Mesenchymal stem cell (in vitro differentiated cells and primary cell): ENCODE results near the gene TECR.

Experiments
- DNase-seq: peaks from one replicate; pipeline ENCODE4 v3.0.0-alpha.2; 2013
- H2AFZ ChIP-seq: one replicate; pipeline ENCODE4 v1.6.1; 2013; ENCODE audit warnings: low read depth, mild to moderate bottlenecking, control low read depth, inconsistent platforms, low read length, moderate library complexity
- H2AK5ac ChIP-seq: 2 replicates; pipeline ENCODE4 v1.6.1; 2013; ENCODE audit warnings: low read length, moderate library complexity, mild to moderate bottlenecking, inconsistent platforms; ENCODE audit not compliant: severe bottlenecking
- H2BK120ac ChIP-seq: one replicate; pipeline ENCODE4 v1.6.1; 2013; ENCODE audit warnings: low read depth, mild to moderate bottlenecking, inconsistent platforms, low read length, moderate library complexity
- H2BK12ac ChIP-seq, 2 experiments: one replicate each; pipeline ENCODE4 v1.6.1; 2013; ENCODE audit warnings: inconsistent platforms in 2 of 2, low read length in 2 of 2, mild to moderate bottlenecking in 2 of 2, moderate library complexity in 2 of 2, control low read depth in 1 of 2
- H2BK15ac ChIP-seq: one replicate; pipeline ENCODE4 v1.6.1; 2013; ENCODE audit warnings: mild to moderate bottlenecking, low read depth, inconsistent platforms; ENCODE audit not compliant: poor library complexity, severe bottlenecking
- H2BK5ac ChIP-seq: 2 replicates; pipeline ENCODE4 v1.6.1; 2013; ENCODE audit warnings: low read depth, mild to moderate bottlenecking, low read length, control low read depth, inconsistent platforms; ENCODE audit not compliant: poor library complexity, severe bottlenecking
- H3K14ac ChIP-seq, 2 experiments: one replicate each; pipeline ENCODE4 v1.6.1; 2013; ENCODE audit warnings: inconsistent platforms in 2 of 2, low read length in 2 of 2, control low read depth in 1 of 2, mild to moderate bottlenecking in 1 of 2, moderate library complexity in 1 of 2
- H3K18ac ChIP-seq, 2 experiments: one replicate each; pipeline ENCODE4 v1.6.1; 2013; ENCODE audit warnings: inconsistent platforms in 2 of 2, low read length in 2 of 2, control low read depth in 1 of 2, low read depth in 1 of 2, mild to moderate bottlenecking in 1 of 2
- H3K23ac ChIP-seq, 2 experiments: one replicate each; pipeline ENCODE4 v1.6.1; 2013; ENCODE audit warnings: inconsistent platforms in 2 of 2, low read length in 2 of 2, mild to moderate bottlenecking in 2 of 2, moderate library complexity in 2 of 2, control low read depth in 1 of 2
- H3K27ac ChIP-seq: 2 replicates; pipeline ENCODE4 v1.5.1; 2013; ENCODE audit warnings: mild to moderate bottlenecking, moderate library complexity, low read length, control low read depth, inconsistent platforms; ENCODE audit not compliant: poor library complexity, severe bottlenecking
- H3K27me3 ChIP-seq, 2 experiments: 2 replicates each; pipeline versions ENCODE4 v1.6.1 to v1.7.0; 2013; ENCODE audit warnings: low read length in 2 of 2, mild to moderate bottlenecking in 2 of 2, moderate library complexity in 2 of 2, control low read depth in 1 of 2, inconsistent platforms in 1 of 2; ENCODE audit not compliant: control insufficient read depth in 1 of 2, insufficient read depth in 1 of 2
- H3K36me3 ChIP-seq, 2 experiments: 2 replicates each; pipeline versions ENCODE4 v1.6.1 to v1.7.0; 2013; ENCODE audit warnings: low read length in 2 of 2, control low read depth in 1 of 2, inconsistent platforms in 1 of 2, low read depth in 1 of 2, mild to moderate bottlenecking in 1 of 2; ENCODE audit not compliant: insufficient read depth in 2 of 2, control insufficient read depth in 1 of 2
- H3K4ac ChIP-seq, 2 experiments: one replicate each; pipeline ENCODE4 v1.6.1; 2013; ENCODE audit warnings: inconsistent platforms in 2 of 2, low read length in 2 of 2, mild to moderate bottlenecking in 2 of 2, moderate library complexity in 2 of 2, control low read depth in 1 of 2, low read depth in 1 of 2
- H3K4me1 ChIP-seq: 2 replicates; pipeline ENCODE4 v1.6.1; 2013; ENCODE audit warnings: low read depth, low read length, control low read depth; ENCODE audit not compliant: control insufficient read depth, insufficient read depth
- H3K4me2 ChIP-seq: 2 replicates; pipeline ENCODE4 v1.6.1; 2013; ENCODE audit warnings: low read length, mild to moderate bottlenecking, inconsistent platforms; ENCODE audit not compliant: poor library complexity, severe bottlenecking
- H3K4me3 ChIP-seq, 2 experiments: 2 replicates each; pipeline versions ENCODE4 v1.5.1 to v1.7.0; 2013; ENCODE audit warnings: low read length in 2 of 2, mild to moderate bottlenecking in 2 of 2, control low read depth in 1 of 2, low read depth in 1 of 2; ENCODE audit not compliant: insufficient read depth in 1 of 2
- H3K79me1 ChIP-seq: replicated peaks from 2 replicates; pipeline ENCODE4 v1.6.1; 2013; ENCODE audit warnings: mild to moderate bottlenecking, control low read depth, low read length, inconsistent platforms; ENCODE audit not compliant: poor library complexity, severe bottlenecking
- H3K9ac ChIP-seq: 2 replicates; pipeline ENCODE4 v1.7.0; 2013; ENCODE audit warnings: mild to moderate bottlenecking, low read length, moderate library complexity
- H3K9me3 ChIP-seq: 2 replicates; pipeline ENCODE4 v1.7.0; 2013; ENCODE audit warnings: mild to moderate bottlenecking, low read length; ENCODE audit not compliant: control insufficient read depth
- H4K8ac ChIP-seq: one replicate; pipeline ENCODE4 v1.6.1; 2013; ENCODE audit warnings: inconsistent platforms, mild to moderate bottlenecking, low read length, moderate library complexity
- H4K91ac ChIP-seq: one replicate; pipeline ENCODE4 v1.6.1; 2013; ENCODE audit warnings: mild to moderate bottlenecking, low read length, inconsistent platforms
- WGBS: methylation state at CpG from one replicate; pipeline ENCODE4 v1.1.7; 2013; ENCODE audit warnings: mixed read lengths; 5-methylcytosine and 5-hydroxymethylcytosine counted together

TECR gene

GRCh38 chr19:14494910-14495671 is 34.3 kb upstream of the TECR start:
- 35% methylated on average over 14 of the region's 14 CpGs for WGBS
- Histone ChIP-seq H2BK120ac (no peak overlapping the region), H3K36me3 (peaks cover 14 to 24% of the 10 kb centered on the region in 2 experiments)

GRCh38 chr19:14495672-14496028 is 33.7 kb upstream of the TECR start:
- H3K4ac ChIP-seq, result peak overlapping the region in 1 of 2 experiments; percentile 85
- peak overlapping the region; percentile 40 for H4K91ac ChIP-seq
- H3K18ac ChIP-seq, result peak overlapping the region; percentile 53 to 97
- H2BK5ac ChIP-seq, result no peak overlapping the region
- H4K8ac ChIP-seq, result peak overlapping the region; percentile 62
- peak overlapping the region; percentile 84 for H3K9ac ChIP-seq
- H3K79me1 ChIP-seq, result peaks cover 4% of the 10 kb centered on the region
- H2BK12ac ChIP-seq, result peak overlapping the region in 1 of 2 experiments; percentile 40
- under 1% methylated on average over 21 of the region's 28 CpGs for WGBS
- peak overlapping the region in 1 of 2 experiments; percentile 60 for H3K23ac ChIP-seq
- no peaks in the 10 kb centered on the region for H3K27me3 ChIP-seq
- no peaks in the 10 kb centered on the region for H3K9me3 ChIP-seq
- DNase-seq, result no peak
- peak overlapping the region in 1 of 2 experiments; percentile 92 for H3K14ac ChIP-seq
- no peak overlapping the region for H2AK5ac ChIP-seq
- H3K4me3 ChIP-seq, result peak overlapping the region; percentile 74 to 89
- peak overlapping the region; percentile 51 for H2AFZ ChIP-seq
- peak overlapping the region; percentile 68 for H2BK15ac ChIP-seq
- peak overlapping the region; percentile 93 for H2BK120ac ChIP-seq
- peak overlapping the region; percentile 89 for H3K4me2 ChIP-seq
- H3K36me3 ChIP-seq, result peaks cover 14 to 21% of the 10 kb centered on the region in 2 experiments
- H3K4me1 ChIP-seq, result peaks cover 20% of the 10 kb centered on the region
- peak overlapping the region; percentile 1 for H3K27ac ChIP-seq

More at GRCh38 chr19:14494910-14495671, 34.3 kb upstream of the TECR start:
- peak overlapping the region; percentile 51 for H2AFZ ChIP-seq
- no peak overlapping the region for H2BK15ac ChIP-seq
- no peak for DNase-seq
- H3K27me3 ChIP-seq, result no peaks in the 10 kb centered on the region
- H3K9ac ChIP-seq, result peak overlapping the region; percentile 84
- H2BK5ac ChIP-seq, result no peak overlapping the region
- H2AK5ac ChIP-seq, result peak overlapping the region; percentile 7
- no peak overlapping the region for H4K8ac ChIP-seq
- H2BK12ac ChIP-seq, result peak overlapping the region in 1 of 2 experiments; percentile 42
- peak overlapping the region; percentile 74 to 89 for H3K4me3 ChIP-seq
- H4K91ac ChIP-seq, result no peak overlapping the region
- peaks cover 20% of the 10 kb centered on the region for H3K4me1 ChIP-seq
- H3K79me1 ChIP-seq, result peaks cover 4% of the 10 kb centered on the region
- peak overlapping the region in 1 of 2 experiments; percentile 60 for H3K23ac ChIP-seq
- peak overlapping the region in 1 of 2 experiments; percentile 85 for H3K4ac ChIP-seq
- H3K18ac ChIP-seq, result peak overlapping the region in 1 of 2 experiments; percentile 97
- no peaks in the 10 kb centered on the region for H3K9me3 ChIP-seq
- peak overlapping the region; percentile 1 for H3K27ac ChIP-seq
- H3K14ac ChIP-seq, result peak overlapping the region in 1 of 2 experiments; percentile 92
- H3K4me2 ChIP-seq, result peak overlapping the region; percentile 89

GRCh38 chr19:14496029-14496833 is 33.2 kb upstream of the TECR start, which contains the start of gene GIPC1:
GIPC1 (minus strand) TSS chr19:14496127; CDS start chr19:14482976, 13,151 bp downstream.
- WGBS, result 11% methylated on average over 67 of the region's 71 CpGs
- H3K4ac ChIP-seq, result peak within 1 kb of the TSS; percentile 70 to 85
- H3K4me1 ChIP-seq, result peaks cover 20% of the 10 kb centered on the region
- H3K27ac ChIP-seq, result peak within 1 kb of the TSS; percentile 52
- peak within 1 kb of the TSS; percentile 84 for H3K9ac ChIP-seq
- H2BK5ac ChIP-seq, result peak within 1 kb of the TSS; percentile 46
- H2AK5ac ChIP-seq, result peak within 1 kb of the TSS; percentile 56
- peak within 1 kb of the TSS; percentile 93 for H2BK120ac ChIP-seq
- H4K8ac ChIP-seq, result peak within 1 kb of the TSS; percentile 75
- DNase-seq, result peak; percentile 99
- peak within 1 kb of the TSS; percentile 51 to 85 for H2BK12ac ChIP-seq
- H4K91ac ChIP-seq, result peak within 1 kb of the TSS; percentile 71
- peak within 1 kb of the TSS; percentile 89 for H3K4me2 ChIP-seq
- H3K18ac ChIP-seq, result peak within 1 kb of the TSS; percentile 88 to 97
- H3K9me3 ChIP-seq, result no peaks in the 10 kb centered on the region
- peak within 1 kb of the TSS; percentile 51 for H2AFZ ChIP-seq
- H2BK15ac ChIP-seq, result peak within 1 kb of the TSS; percentile 97
- peak within 1 kb of the TSS; percentile 74 to 89 for H3K4me3 ChIP-seq
- peaks cover 14 to 19% of the 10 kb centered on the region in 2 experiments for H3K36me3 ChIP-seq
- no peaks in the 10 kb centered on the region for H3K27me3 ChIP-seq
- peak within 1 kb of the TSS in 1 of 2 experiments; percentile 60 for H3K23ac ChIP-seq
- peaks cover 4% of the 10 kb centered on the region for H3K79me1 ChIP-seq
- H3K14ac ChIP-seq, result peak within 1 kb of the TSS in 1 of 2 experiments; percentile 92
